NCI-H2196 (cell line): Measurements from ENCODE around the gene TRMT5.

ENCODE experiments used
- DNase-seq: peaks from one replicate; lab custom pipeline; 2025; ENCODE audit not compliant: unreplicated experiment; lab: John Stamatoyannopoulos, UW

TRMT5 gene

GRCh38 chr14:60980811-60981632 is at the start of gene TRMT5, which contains the start of gene SLC38A6:
TSS of gene TRMT5 (minus strand) at chr14:60981079. CDS start at chr14:60980973, 106 bp downstream.
TSS of gene SLC38A6 (plus strand) at chr14:60981245. CDS start at chr14:60981278, 33 bp downstream.
- DNase-seq = peak; percentile 91

GRCh38 chr14:61026526-61026925 is 45.6 kb upstream of the TRMT5 start:
- no peak for DNase-seq

GRCh38 chr14:61025251-61026223 is 44.7 kb upstream of the TRMT5 start:
- DNase-seq = peak; percentile 79

GRCh38 chr14:61019537-61019936 is 38.7 kb upstream of the TRMT5 start:
- no peak for DNase-seq

- DNase-seq = no peak
Observed at GRCh38 chr14:61003571-61003970, 22.7 kb upstream of the TRMT5 start.

GRCh38 chr14:60999536-60999935 is 18.7 kb upstream of the TRMT5 start:
- no peak for DNase-seq

GRCh38 chr14:60998617-60999016 is 17.7 kb upstream of the TRMT5 start:
- DNase-seq = no peak

- no peak for DNase-seq
Observed at GRCh38 chr14:60989599-60989998, 8.7 kb upstream of the TRMT5 start.

GRCh38 chr14:60986500-60986899 is 5.6 kb upstream of the TRMT5 start:
- DNase-seq = no peak

GRCh38 chr14:60984196-60984595 is 3.3 kb upstream of the TRMT5 start:
- no peak for DNase-seq

GRCh38 chr14:60981633-60982455 is 965 bp upstream of the TRMT5 start:
- DNase-seq = peak; percentile 12

GRCh38 chr14:60977847-60978246 is 3.0 kb downstream of the TRMT5 start:
- no peak for DNase-seq

- no peak for DNase-seq
Observed at GRCh38 chr14:60975551-60975950, 5.3 kb downstream of the TRMT5 start.

GRCh38 chr14:60974090-60974651 is 6.7 kb downstream of the TRMT5 start:
- no peak for DNase-seq

GRCh38 chr14:60973070-60973469 is 7.8 kb downstream of the TRMT5 start:
- no peak for DNase-seq

- DNase-seq = no peak
Observed at GRCh38 chr14:60972295-60972694, 8.6 kb downstream of the TRMT5 start.

- DNase-seq = no peak
Observed at GRCh38 chr14:60971271-60971670, 9.6 kb downstream of the TRMT5 start.

- no peak for DNase-seq
Observed at GRCh38 chr14:60970146-60970545, 10.7 kb downstream of the TRMT5 start.

- no peak for DNase-seq
Observed at GRCh38 chr14:60968671-60969070, 12.2 kb downstream of the TRMT5 start.

- no peak for DNase-seq
Observed at GRCh38 chr14:60968099-60968498, 12.8 kb downstream of the TRMT5 start.
